Fibroblast of peridontal ligament (primary cell): ENCODE measurements around the gene LDLRAD3.

ENCODE experiments used
- DNase-seq: peaks from one replicate; pipeline ENCODE4 v3.0.0-alpha.2; 2010; ENCODE audit errors: extremely low read depth

LDLRAD3 gene

GRCh38 chr11:36131721-36132397, 188.0 kb downstream of the LDLRAD3 start:
- peak; percentile 66 for DNase-seq

- no peak for DNase-seq
Observed at GRCh38 chr11:36132940-36133339, 189.1 kb downstream of the LDLRAD3 start.

- DNase-seq: peak; percentile 29
Observed at GRCh38 chr11:36135076-36135475, 191.2 kb downstream of the LDLRAD3 start.

- DNase-seq: no peak
Observed at GRCh38 chr11:36139767-36140166, 195.9 kb downstream of the LDLRAD3 start.

GRCh38 chr11:36141196-36141953, 197.5 kb downstream of the LDLRAD3 start:
- no peak for DNase-seq

- DNase-seq: no peak
Observed at GRCh38 chr11:36141956-36142355, 198.1 kb downstream of the LDLRAD3 start.

- no peak for DNase-seq
Observed at GRCh38 chr11:36142439-36142838, 198.6 kb downstream of the LDLRAD3 start.

- DNase-seq: no peak
Observed at GRCh38 chr11:36142879-36143278, 199.0 kb downstream of the LDLRAD3 start.

GRCh38 chr11:36146437-36146836, 202.6 kb downstream of the LDLRAD3 start:
- DNase-seq: no peak

GRCh38 chr11:36147491-36147890, 203.6 kb downstream of the LDLRAD3 start:
- no peak for DNase-seq

GRCh38 chr11:36148701-36149100, 204.8 kb downstream of the LDLRAD3 start:
- no peak for DNase-seq

GRCh38 chr11:36149538-36150242, 205.8 kb downstream of the LDLRAD3 start:
- peak; percentile 97 for DNase-seq

- peak; percentile 49 for DNase-seq
Observed at GRCh38 chr11:36150986-36151385, 207.1 kb downstream of the LDLRAD3 start.

GRCh38 chr11:36151933-36152580, 208.2 kb downstream of the LDLRAD3 start:
- DNase-seq: peak; percentile 84

GRCh38 chr11:36153551-36153950, 209.7 kb downstream of the LDLRAD3 start:
- peak; percentile 27 for DNase-seq

GRCh38 chr11:36155124-36155561, 211.3 kb downstream of the LDLRAD3 start:
- no peak for DNase-seq

GRCh38 chr11:36155770-36156160, 211.9 kb downstream of the LDLRAD3 start:
- no peak for DNase-seq

GRCh38 chr11:36156161-36156816, 212.4 kb downstream of the LDLRAD3 start:
- no peak for DNase-seq

- DNase-seq: peak; percentile 39
Observed at GRCh38 chr11:36156817-36157519, 213.1 kb downstream of the LDLRAD3 start.

- DNase-seq: no peak
Observed at GRCh38 chr11:36160091-36160490, 216.2 kb downstream of the LDLRAD3 start.

GRCh38 chr11:36161572-36161971, 217.7 kb downstream of the LDLRAD3 start:
- DNase-seq: no peak
